Right atrium auricular region (tissue), 2 donors: Measurements from ENCODE around the gene ARRDC1. TPM values are rescaled to one million over a fixed set of nuclear protein-coding genes. Genes with fewer than 3 reads are reported as not detected.
"Not testable (repeated sequence)": the region's sequence is repeated elsewhere in the genome, so short reads cannot be mapped to it uniquely, and the experiment has no call there.

Experiments used
- DNase-seq: peaks from one replicate; pipeline ENCODE4 v3.0.0-alpha.2; 2019; ENCODE audit warnings: low spot score
- H3K27ac ChIP-seq, 2 donors: fragments of 200-600 bp; sonication (generic); 1 replicate in 1 of 2; 2 replicates in 1 of 2; pipeline ENCODE4 v1.5.1; 2016 to 2019
- H3K27me3 ChIP-seq, 2 donors: fragments of 200-600 bp; sonication (generic); one replicate each; pipeline versions ENCODE4 v1.5.1 to v1.6.0; 2017 to 2019
- H3K36me3 ChIP-seq: fragments of 200-600 bp; sonication (generic); one replicate; pipeline ENCODE4 v1.5.1; 2016
- H3K4me1 ChIP-seq, 2 donors: fragments of 200-600 bp; sonication (generic); one replicate each; pipeline versions ENCODE4 v1.5.1 to v1.6.0; 2017 to 2019
- H3K4me3 ChIP-seq, 2 donors: fragments of 200-600 bp; sonication (generic); 1 replicate in 1 of 2; 2 replicates in 1 of 2; pipeline ENCODE4 v1.5.1; 2017 to 2019; ENCODE audit warnings: mild to moderate bottlenecking in 1 of 2, moderate library complexity in 1 of 2
- H3K9me3 ChIP-seq, 2 donors: fragments of 200-600 bp; sonication (generic); one replicate each; pipeline ENCODE4 v1.5.1; 2019
- CTCF ChIP-seq, 2 donors: fragments of 200-600 bp; sonication (generic); IDR thresholded peaks; one replicate each; pipeline ENCODE4 v1.5.1; 2019; ENCODE audit warnings: antibody characterized with exemption in 2 of 2
- total RNA-seq, 2 donors: library from RNA; depleted of rRNA; stranded (reverse); fragments of >200 nt; gene quantifications; one replicate each; pipeline ENCODE4 v1.1.0, GENCODE V29; 2016

Gene ARRDC1
- total RNA-seq, 2 donors from 2014 or later = 21.4 to 37.8 TPM

GRCh38 chr9:137589441-137590122, 15.9 kb upstream of the ARRDC1 start:
- no peak for TF ChIP-seq CTCF (IDR thresholded peaks at IDR 0.05)
- DNase-seq = no peak
- peak overlapping the region; percentile 52 to 61 for H3K4me3 ChIP-seq
- no peaks in the 10 kb centered on the region for H3K9me3 ChIP-seq
- H3K4me1 ChIP-seq = peaks cover 0 to 20% of the 10 kb centered on the region in 2 donors
- peaks cover 26% of the 10 kb centered on the region for H3K36me3 ChIP-seq
- H3K27ac ChIP-seq = no peak overlapping the region
- H3K27me3 ChIP-seq = no peaks in the 10 kb centered on the region

GRCh38 chr9:137590123-137590468, 15.4 kb upstream of the ARRDC1 start:
- Histone ChIP-seq H3K9me3 (no peaks in the 10 kb centered on the region), H3K36me3 (peaks cover 26% of the 10 kb centered on the region), H3K27me3 (no peaks in the 10 kb centered on the region), H3K27ac (no peak overlapping the region), H3K4me3 (peak overlapping the region; percentile 52 to 61), H3K4me1 (peaks cover 0 to 20% of the 10 kb centered on the region in 2 donors)
- no peak for TF ChIP-seq CTCF (IDR thresholded peaks at IDR 0.05)
- no peak for DNase-seq

GRCh38 chr9:137590469-137591383, 14.8 kb upstream of the ARRDC1 start, which contains the start of gene ZMYND19:
ZMYND19 (minus strand) TSS chr9:137590512; CDS start chr9:137590263, 249 bp downstream.
- H3K27me3 ChIP-seq = no peaks in the 10 kb centered on the region
- DNase-seq = peak; percentile 90
- H3K36me3 ChIP-seq = peaks cover 25% of the 10 kb centered on the region
- peaks cover 0 to 20% of the 10 kb centered on the region in 2 donors for H3K4me1 ChIP-seq
- H3K9me3 ChIP-seq = no peaks in the 10 kb centered on the region
- TF ChIP-seq CTCF (IDR thresholded peaks at IDR 0.05) = peak in 1 of 2 donors; percentile 17
- H3K27ac ChIP-seq = peak within 1 kb of the TSS in 1 of 2 donors; percentile 57
- H3K4me3 ChIP-seq = peak within 1 kb of the TSS; percentile 55 to 91

- Histone ChIP-seq H3K27me3 (no peaks in the 10 kb centered on the region), H3K4me3 (no peak overlapping the region), H3K36me3 (peaks cover 4% of the 10 kb centered on the region), H3K9me3 (no peaks in the 10 kb centered on the region), H3K27ac (no peak overlapping the region), H3K4me1 (peaks cover 0 to 20% of the 10 kb centered on the region in 2 donors)
- no peak for TF ChIP-seq CTCF (IDR thresholded peaks at IDR 0.05)
- no peak for DNase-seq
Observed at GRCh38 chr9:137592767-137593166, 12.7 kb upstream of the ARRDC1 start.

- peaks cover under 1% of the 10 kb centered on the region for H3K36me3 ChIP-seq
- H3K27ac ChIP-seq = no peak overlapping the region
- TF ChIP-seq CTCF (IDR thresholded peaks at IDR 0.05) = no peak
- no peak for DNase-seq
- H3K4me3 ChIP-seq = no peak overlapping the region
- H3K4me1 ChIP-seq = peaks cover 0 to 20% of the 10 kb centered on the region in 2 donors
- H3K9me3 ChIP-seq = no peaks in the 10 kb centered on the region
- H3K27me3 ChIP-seq = no peaks in the 10 kb centered on the region
Observed at GRCh38 chr9:137593176-137593575, 12.3 kb upstream of the ARRDC1 start.

- not testable (repeated sequence) for H3K27me3 ChIP-seq, H3K4me1 ChIP-seq, H3K36me3 ChIP-seq, H3K27ac ChIP-seq, H3K4me3 ChIP-seq, H3K9me3 ChIP-seq, DNase-seq
Observed at GRCh38 chr9:137596577-137596976, 8.9 kb upstream of the ARRDC1 start.
